Smooth muscle cell of bladder (primary cell): Measurements from ENCODE around the gene ARHGAP45. TPM values are rescaled to one million over a fixed set of nuclear protein-coding genes. Genes with fewer than 3 reads are reported as not detected.

Source experiments
- total RNA-seq: library from RNA; depleted of rRNA; stranded (reverse); fragments of >200 nt; gene quantifications from 2 replicates; pipeline ENCODE4 v1.2.3, GENCODE V29; 2014

Gene ARHGAP45, protein sequence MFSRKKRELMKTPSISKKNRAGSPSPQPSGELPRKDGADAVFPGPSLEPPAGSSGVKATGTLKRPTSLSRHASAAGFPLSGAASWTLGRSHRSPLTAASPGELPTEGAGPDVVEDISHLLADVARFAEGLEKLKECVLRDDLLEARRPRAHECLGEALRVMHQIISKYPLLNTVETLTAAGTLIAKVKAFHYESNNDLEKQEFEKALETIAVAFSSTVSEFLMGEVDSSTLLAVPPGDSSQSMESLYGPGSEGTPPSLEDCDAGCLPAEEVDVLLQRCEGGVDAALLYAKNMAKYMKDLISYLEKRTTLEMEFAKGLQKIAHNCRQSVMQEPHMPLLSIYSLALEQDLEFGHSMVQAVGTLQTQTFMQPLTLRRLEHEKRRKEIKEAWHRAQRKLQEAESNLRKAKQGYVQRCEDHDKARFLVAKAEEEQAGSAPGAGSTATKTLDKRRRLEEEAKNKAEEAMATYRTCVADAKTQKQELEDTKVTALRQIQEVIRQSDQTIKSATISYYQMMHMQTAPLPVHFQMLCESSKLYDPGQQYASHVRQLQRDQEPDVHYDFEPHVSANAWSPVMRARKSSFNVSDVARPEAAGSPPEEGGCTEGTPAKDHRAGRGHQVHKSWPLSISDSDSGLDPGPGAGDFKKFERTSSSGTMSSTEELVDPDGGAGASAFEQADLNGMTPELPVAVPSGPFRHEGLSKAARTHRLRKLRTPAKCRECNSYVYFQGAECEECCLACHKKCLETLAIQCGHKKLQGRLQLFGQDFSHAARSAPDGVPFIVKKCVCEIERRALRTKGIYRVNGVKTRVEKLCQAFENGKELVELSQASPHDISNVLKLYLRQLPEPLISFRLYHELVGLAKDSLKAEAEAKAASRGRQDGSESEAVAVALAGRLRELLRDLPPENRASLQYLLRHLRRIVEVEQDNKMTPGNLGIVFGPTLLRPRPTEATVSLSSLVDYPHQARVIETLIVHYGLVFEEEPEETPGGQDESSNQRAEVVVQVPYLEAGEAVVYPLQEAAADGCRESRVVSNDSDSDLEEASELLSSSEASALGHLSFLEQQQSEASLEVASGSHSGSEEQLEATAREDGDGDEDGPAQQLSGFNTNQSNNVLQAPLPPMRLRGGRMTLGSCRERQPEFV
- 0.85 and 1.6 TPM in 2 replicates for total RNA-seq

GRCh38 chr19:1066748-1067340, at the start of gene ARHGAP45:
TSS of gene ARHGAP45 (plus strand) at chr19:1067167. CDS start at chr19:1067406, 239 bp downstream.

GRCh38 chr19:1020868-1021425, 46.0 kb upstream of the ARHGAP45 start, which contains the start of gene TMEM259:
TSS of gene TMEM259 (minus strand) at chr19:1021123. CDS start at chr19:1020996, 127 bp downstream.

DNA sequence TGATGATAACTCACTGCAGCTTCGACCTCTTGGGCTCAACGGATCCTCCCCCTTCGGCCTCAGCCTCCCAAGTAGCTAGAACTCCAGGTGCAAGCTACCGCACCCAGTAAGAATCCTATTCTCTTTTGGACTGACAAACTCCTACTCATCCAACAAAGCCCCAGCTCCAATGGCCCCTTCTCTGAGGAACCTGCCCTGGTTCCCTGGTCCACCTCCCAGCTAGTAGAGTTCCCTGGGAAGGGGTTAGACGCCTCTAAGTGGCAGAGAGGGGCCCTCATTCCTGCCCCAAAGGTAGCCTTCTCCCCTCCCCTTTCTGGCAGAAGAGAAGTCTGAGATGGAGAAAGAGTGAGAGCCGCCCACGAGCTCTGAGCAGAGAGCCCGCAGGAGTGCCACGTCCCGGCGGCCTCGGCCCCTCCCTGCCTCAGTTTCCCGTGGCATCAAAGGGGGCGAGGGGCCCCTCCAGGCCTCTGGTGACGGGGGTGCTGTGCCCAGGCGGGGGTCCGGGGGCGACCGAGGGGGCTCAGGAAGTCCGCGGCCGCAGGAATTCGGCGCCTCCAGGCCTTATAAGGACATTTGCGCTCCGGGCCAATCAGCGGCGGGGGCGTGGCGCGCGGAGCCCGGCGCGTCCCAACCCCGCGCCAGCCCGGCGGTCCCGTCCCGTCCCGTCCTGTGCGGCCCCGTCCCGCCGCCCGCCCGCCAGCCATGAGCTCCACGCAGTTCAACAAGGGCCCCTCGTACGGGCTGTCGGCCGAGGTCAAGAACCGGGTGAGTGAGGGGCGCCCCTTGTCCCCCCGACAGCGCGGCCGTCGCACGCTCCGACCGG, 40.8 kb upstream of the ARHGAP45 start, which contains the start of gene CNN2:
Gene CNN2, plus strand, starts transcription at position 649 of the 823 bp plus-strand sequence. Its CDS starts 54 bp downstream, at position 703.

GRCh38 chr19:1039646-1040475, 27.1 kb upstream of the ARHGAP45 start, which contains the start of gene ABCA7:
TSS of gene ABCA7 (plus strand) at chr19:1040107. CDS start at chr19:1041362, 1,255 bp downstream.

DNA sequence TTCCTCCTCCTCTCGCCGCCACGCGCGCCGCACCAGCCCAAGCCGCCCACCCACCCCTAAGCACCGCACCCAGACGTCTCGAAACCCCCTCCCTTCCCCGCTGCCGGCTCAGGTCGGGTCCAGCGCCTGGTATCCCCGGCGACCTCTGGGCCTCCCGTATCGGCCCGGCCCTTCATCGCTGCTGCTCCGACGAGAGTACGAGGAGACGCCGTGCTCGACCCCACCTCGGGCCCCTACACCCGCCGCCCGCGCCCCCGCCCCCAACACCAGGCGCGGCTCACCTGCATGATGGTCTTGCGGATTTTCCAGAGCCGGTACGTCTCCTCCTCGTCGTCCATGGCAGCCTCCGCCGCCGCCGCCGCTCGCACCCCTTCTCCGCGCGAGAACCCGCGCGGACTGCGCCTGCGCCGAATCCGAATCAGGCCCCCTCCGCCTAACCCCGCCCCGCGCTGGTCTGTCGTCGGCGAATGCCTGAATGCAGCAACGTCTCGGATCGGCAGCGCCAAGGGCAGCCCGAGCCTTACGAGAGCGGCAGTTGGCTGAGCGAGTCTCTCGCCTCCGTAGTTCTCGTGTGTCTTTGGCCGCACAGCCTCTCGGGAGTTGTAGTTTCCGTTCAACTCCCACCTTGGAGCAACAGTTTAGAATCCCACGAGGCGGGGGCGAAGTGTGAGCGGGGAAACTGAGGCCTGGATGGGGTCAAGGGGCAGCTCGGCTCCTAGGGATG, 28.2 kb downstream of the ARHGAP45 start, which contains the start of gene POLR2E:
Gene POLR2E, minus strand, starts transcription at position 398 of the 724 bp plus-strand sequence. Its CDS starts 60 bp downstream, at position 338.

GRCh38 chr19:1103708-1104310, 36.8 kb downstream of the ARHGAP45 start, which contains the start of gene GPX4:
TSS of gene GPX4 (plus strand) at chr19:1103994. CDS start at chr19:1104044, 50 bp downstream.

Other genes with a start within 250 kb of the ARHGAP45 start
- 0.57 and 1.1 TPM in 2 replicates for gene PLPPR3, start 245.2 kb upstream of the ARHGAP45 start, total RNA-seq
- gene AZU1, start 239.3 kb upstream of the ARHGAP45 start, total RNA-seq, result 0.18 TPM in 1 of 2 replicates, not detected in the other
- not detected in 2 replicates for gene PRTN3, start 226.2 kb upstream of the ARHGAP45 start, total RNA-seq
- gene ELANE, start 214.9 kb upstream of the ARHGAP45 start, total RNA-seq, result 0.46 and 0.85 TPM in 2 replicates
- gene CFD, start 207.5 kb upstream of the ARHGAP45 start, total RNA-seq, result 61.8 and 93.7 TPM in 2 replicates
- 16.4 and 21.4 TPM in 2 replicates for gene MED16, start 174.0 kb upstream of the ARHGAP45 start, total RNA-seq
- gene RNU6-9, start 173.7 kb upstream of the ARHGAP45 start, total RNA-seq, result not detected in 2 replicates
- 18.1 and 18.3 TPM in 2 replicates for gene R3HDM4, start 153.9 kb upstream of the ARHGAP45 start, total RNA-seq
- gene KISS1R, start 149.8 kb upstream of the ARHGAP45 start, total RNA-seq, result under 0.01 TPM in 1 of 2 replicates, not detected in the other
- 16.9 and 22.2 TPM in 2 replicates for gene ARID3A, start 141.1 kb upstream of the ARHGAP45 start, total RNA-seq
- gene WDR18, start 82.8 kb upstream of the ARHGAP45 start, total RNA-seq, result 42.0 and 62.0 TPM in 2 replicates
- 0.14 and 0.65 TPM in 2 replicates for gene GRIN3B, start 66.7 kb upstream of the ARHGAP45 start, total RNA-seq
- gene TMEM259, start 46.0 kb upstream of the ARHGAP45 start, total RNA-seq, result 47.4 and 57.0 TPM in 2 replicates
- not detected in 2 replicates for gene RNU6-2, start 45.6 kb upstream of the ARHGAP45 start, total RNA-seq
- 215 and 242 TPM in 2 replicates for gene CNN2, start 40.6 kb upstream of the ARHGAP45 start, total RNA-seq
- 3.4 and 3.8 TPM in 2 replicates for gene ABCA7, start 27.1 kb upstream of the ARHGAP45 start, total RNA-seq
- gene POLR2E, start 28.2 kb downstream of the ARHGAP45 start, total RNA-seq, result 83.9 and 89.1 TPM in 2 replicates
- 344 and 573 TPM in 2 replicates for gene GPX4, start 36.8 kb downstream of the ARHGAP45 start, total RNA-seq
- 34.8 and 62.8 TPM in 2 replicates for gene SBNO2, start 107.1 kb downstream of the ARHGAP45 start, total RNA-seq
- 83.1 and 101 TPM in 2 replicates for gene STK11, start 138.6 kb downstream of the ARHGAP45 start, total RNA-seq
- gene CBARP, start 170.8 kb downstream of the ARHGAP45 start, total RNA-seq, result 1.00 and 1.8 TPM in 2 replicates
- gene ATP5F1D, start 174.6 kb downstream of the ARHGAP45 start, total RNA-seq, result 18.2 and 21.5 TPM in 2 replicates
- gene MIDN, start 181.4 kb downstream of the ARHGAP45 start, total RNA-seq, result 10.0 and 12.9 TPM in 2 replicates
- 222 and 279 TPM in 2 replicates for gene CIRBP, start 202.2 kb downstream of the ARHGAP45 start, total RNA-seq
- gene FAM174C, start 208.4 kb downstream of the ARHGAP45 start, total RNA-seq, result 19.6 and 26.2 TPM in 2 replicates
- gene EFNA2, start 218.7 kb downstream of the ARHGAP45 start, total RNA-seq, result not detected in 2 replicates